ENCODE data around the gene PRODH2.

The PRODH2 gene

GRCh38 chr19:35793381-35794165, 19.1 kb downstream of the PRODH2 start:
- H3K9me3 ChIP-seq, result no peaks in the 10 kb centered on the region
- DNase-seq, result no peak
- no peak overlapping the region for H3K4me3 ChIP-seq (ENCODE audit: low read depth, low read length)
- no peaks in the 10 kb centered on the region for H3K4me1 ChIP-seq
- no peaks in the 10 kb centered on the region for H3K36me3 ChIP-seq
- TF ChIP-seq, protein P1, sequence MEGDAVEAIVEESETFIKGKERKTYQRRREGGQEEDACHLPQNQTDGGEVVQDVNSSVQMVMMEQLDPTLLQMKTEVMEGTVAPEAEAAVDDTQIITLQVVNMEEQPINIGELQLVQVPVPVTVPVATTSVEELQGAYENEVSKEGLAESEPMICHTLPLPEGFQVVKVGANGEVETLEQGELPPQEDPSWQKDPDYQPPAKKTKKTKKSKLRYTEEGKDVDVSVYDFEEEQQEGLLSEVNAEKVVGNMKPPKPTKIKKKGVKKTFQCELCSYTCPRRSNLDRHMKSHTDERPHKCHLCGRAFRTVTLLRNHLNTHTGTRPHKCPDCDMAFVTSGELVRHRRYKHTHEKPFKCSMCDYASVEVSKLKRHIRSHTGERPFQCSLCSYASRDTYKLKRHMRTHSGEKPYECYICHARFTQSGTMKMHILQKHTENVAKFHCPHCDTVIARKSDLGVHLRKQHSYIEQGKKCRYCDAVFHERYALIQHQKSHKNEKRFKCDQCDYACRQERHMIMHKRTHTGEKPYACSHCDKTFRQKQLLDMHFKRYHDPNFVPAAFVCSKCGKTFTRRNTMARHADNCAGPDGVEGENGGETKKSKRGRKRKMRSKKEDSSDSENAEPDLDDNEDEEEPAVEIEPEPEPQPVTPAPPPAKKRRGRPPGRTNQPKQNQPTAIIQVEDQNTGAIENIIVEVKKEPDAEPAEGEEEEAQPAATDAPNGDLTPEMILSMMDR (IDR thresholded peaks at IDR 0.05; ENCODE audit: low read depth, low read length), result no peak
- H3K27me3 ChIP-seq, result no peaks in the 10 kb centered on the region

- TF ChIP-seq, protein P1 (IDR thresholded peaks at IDR 0.05; ENCODE audit: low read depth, low read length), result no peak
- Histone ChIP-seq H3K27me3 (no peaks in the 10 kb centered on the region), H3K4me1 (no peaks in the 10 kb centered on the region), H3K36me3 (no peaks in the 10 kb centered on the region), H3K4me3 (ENCODE audit: low read depth, low read length) (no peak overlapping the region), H3K9me3 (no peaks in the 10 kb centered on the region)
- DNase-seq, result no peak
These were observed 19.8 kb downstream of the PRODH2 start for GRCh38 chr19:35792888-35793287.

DNA sequence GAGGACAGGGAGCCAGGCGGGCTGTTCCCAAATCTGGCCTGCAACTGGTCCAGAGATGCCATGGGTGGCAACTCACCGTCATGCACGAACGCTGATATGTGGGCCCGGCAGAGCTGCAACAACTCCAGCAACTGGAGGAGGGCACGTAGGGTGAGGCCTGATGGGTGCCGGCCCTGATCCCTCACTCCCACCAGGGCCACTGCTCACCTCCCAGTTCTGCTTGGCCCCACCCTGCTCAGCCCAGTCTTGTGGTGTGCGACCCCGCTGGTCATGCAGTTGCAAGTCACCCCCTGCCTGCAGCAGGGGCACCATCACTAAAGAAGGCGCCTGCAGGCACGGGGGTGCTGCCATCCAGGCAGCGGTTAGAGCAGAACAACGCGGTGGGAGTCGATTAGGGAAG, 20.3 kb downstream of the PRODH2 start:
- no peaks in the 10 kb centered on the region for H3K4me1 ChIP-seq
- no peak for DNase-seq
- no peak overlapping the region for H3K4me3 ChIP-seq (ENCODE audit: low read depth, low read length)
- H3K27me3 ChIP-seq, result no peaks in the 10 kb centered on the region
- TF ChIP-seq, protein P1 (IDR thresholded peaks at IDR 0.05; ENCODE audit: low read depth, low read length), result no peak
- H3K9me3 ChIP-seq, result no peaks in the 10 kb centered on the region
- H3K36me3 ChIP-seq, result no peaks in the 10 kb centered on the region

DNA sequence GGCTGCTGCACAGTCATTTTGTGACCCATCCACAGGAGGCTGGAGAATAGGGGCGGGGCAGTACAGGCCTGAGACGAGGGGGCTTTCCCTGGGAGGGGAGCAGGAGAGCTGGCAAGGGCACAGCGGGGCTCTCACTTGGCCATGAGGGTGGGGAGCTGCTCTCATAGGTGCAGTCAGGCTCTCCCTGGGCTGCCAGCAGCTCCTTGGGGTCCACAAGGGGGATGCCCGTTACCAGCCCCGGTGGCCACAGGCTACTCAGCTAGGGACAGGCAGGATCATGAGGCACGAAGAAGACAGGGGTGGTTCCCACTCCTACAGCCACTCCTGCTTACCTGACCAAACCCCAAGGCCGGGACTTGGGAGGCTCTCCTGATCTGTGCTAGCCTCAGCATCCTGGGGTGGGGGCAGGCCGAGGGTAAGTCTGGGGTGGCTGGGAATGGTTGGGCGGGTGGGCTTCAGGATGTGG, 20.8 kb downstream of the PRODH2 start:
- H3K36me3 ChIP-seq, result no peaks in the 10 kb centered on the region
- TF ChIP-seq, protein P1 (IDR thresholded peaks at IDR 0.05; ENCODE audit: low read depth, low read length), result no peak
- no peaks in the 10 kb centered on the region for H3K4me1 ChIP-seq
- no peak for DNase-seq
- no peaks in the 10 kb centered on the region for H3K27me3 ChIP-seq
- H3K4me3 ChIP-seq (ENCODE audit: low read depth, low read length), result no peak overlapping the region
- no peaks in the 10 kb centered on the region for H3K9me3 ChIP-seq

DNA sequence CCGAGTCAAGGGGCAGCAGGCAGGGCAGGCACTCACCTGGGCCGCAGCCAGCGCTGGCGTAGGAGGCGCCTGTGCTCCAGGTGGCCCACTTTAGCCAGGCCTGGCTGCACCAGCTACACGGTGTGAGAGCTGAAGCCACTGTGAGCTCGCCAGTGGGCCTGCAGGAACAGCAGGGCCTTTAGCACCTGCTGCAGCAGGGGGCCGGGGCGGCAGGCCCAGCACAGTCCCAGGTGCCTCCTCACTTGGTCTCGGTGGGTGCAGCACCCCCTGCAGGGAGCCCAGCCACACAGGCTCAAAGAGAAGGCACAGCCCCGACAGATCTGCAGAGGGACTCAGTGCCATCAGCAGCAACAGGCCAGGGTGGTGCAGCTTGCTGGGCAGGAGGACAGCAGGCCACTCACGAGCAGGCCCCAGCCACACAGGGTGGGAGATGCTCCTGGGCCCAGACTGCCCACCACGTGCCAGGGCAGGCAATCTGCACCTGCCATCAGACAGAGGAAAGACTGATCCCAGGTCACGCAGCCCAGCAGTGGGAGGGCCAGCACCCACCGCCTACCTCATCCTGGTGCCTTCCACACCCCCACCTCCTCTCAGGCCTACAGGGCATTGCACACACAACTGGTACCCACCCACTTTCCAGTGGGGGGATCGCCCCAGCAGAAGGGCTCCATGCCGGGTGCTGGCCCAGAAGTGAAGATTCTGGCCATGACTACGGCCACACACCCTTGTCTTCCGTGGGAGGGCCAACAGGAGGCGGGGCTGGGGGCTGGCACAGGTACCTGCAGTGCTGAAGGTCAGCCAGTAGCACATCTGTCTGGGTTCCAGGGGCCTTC, 21.4 kb downstream of the PRODH2 start:
- Histone ChIP-seq H3K27me3 (no peaks in the 10 kb centered on the region), H3K36me3 (no peaks in the 10 kb centered on the region), H3K9me3 (no peaks in the 10 kb centered on the region), H3K4me3 (ENCODE audit: low read depth, low read length) (no peak overlapping the region), H3K4me1 (no peaks in the 10 kb centered on the region)
- TF ChIP-seq, protein P1 (IDR thresholded peaks at IDR 0.05; ENCODE audit: low read depth, low read length), result peak; percentile 16
- no peak for DNase-seq
